Measurements from ENCODE around the gene TBX4. TPM values are rescaled to one million over a fixed set of nuclear protein-coding genes. Genes with fewer than 3 reads are reported as not detected.
"Not testable (repeated sequence)": the region's sequence is repeated elsewhere in the genome, so short reads cannot be mapped to it uniquely, and the experiment has no call there.

The TBX4 gene
- total RNA-seq, 3 donors from 2014 or later: 0.80 TPM; not detected in 2

DNA sequence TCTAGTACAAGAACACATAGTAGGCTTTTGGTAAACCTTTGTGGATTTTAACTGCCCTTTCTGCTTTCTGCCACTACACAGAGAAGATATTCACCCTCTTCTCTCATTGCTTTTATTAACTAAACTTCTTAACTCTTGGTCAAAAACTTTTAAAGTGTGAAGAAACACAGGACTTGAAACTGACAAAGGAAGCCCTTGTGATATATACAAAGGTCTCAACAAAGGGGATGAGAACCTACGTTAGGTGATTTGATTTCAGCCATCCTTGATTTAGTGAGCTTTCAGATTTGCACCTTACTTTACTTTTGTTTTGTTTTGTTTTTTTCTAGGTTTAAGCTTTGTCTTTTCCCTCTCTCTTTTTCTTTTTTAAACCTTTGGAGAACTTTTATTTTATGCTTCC is 66.9 kb downstream of the TBX4 start:
- TF ChIP-seq POLR2AphosphoS5 (IDR thresholded peaks at IDR 0.05) (no peak), POLR2A (IDR thresholded peaks at IDR 0.05) (no peak)
- TF ChIP-seq, protein P1, sequence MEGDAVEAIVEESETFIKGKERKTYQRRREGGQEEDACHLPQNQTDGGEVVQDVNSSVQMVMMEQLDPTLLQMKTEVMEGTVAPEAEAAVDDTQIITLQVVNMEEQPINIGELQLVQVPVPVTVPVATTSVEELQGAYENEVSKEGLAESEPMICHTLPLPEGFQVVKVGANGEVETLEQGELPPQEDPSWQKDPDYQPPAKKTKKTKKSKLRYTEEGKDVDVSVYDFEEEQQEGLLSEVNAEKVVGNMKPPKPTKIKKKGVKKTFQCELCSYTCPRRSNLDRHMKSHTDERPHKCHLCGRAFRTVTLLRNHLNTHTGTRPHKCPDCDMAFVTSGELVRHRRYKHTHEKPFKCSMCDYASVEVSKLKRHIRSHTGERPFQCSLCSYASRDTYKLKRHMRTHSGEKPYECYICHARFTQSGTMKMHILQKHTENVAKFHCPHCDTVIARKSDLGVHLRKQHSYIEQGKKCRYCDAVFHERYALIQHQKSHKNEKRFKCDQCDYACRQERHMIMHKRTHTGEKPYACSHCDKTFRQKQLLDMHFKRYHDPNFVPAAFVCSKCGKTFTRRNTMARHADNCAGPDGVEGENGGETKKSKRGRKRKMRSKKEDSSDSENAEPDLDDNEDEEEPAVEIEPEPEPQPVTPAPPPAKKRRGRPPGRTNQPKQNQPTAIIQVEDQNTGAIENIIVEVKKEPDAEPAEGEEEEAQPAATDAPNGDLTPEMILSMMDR (IDR thresholded peaks at IDR 0.05): no peak
- H3K9me3 ChIP-seq: no peaks in the 10 kb centered on the region
- H3K27me3 ChIP-seq: no peaks in the 10 kb centered on the region
- intact Hi-C loops (cut with DNase I; ENCODE audit: low total_unique reads): no loop called here
- DNase-seq (ENCODE audit: low spot score in 2 of 2): no peak
- no peaks in the 10 kb centered on the region for H3K36me3 ChIP-seq
- no peak overlapping the region for H3K27ac ChIP-seq
- H3K4me3 ChIP-seq: no peak overlapping the region
- no peaks in the 10 kb centered on the region for H3K4me1 ChIP-seq

DNA sequence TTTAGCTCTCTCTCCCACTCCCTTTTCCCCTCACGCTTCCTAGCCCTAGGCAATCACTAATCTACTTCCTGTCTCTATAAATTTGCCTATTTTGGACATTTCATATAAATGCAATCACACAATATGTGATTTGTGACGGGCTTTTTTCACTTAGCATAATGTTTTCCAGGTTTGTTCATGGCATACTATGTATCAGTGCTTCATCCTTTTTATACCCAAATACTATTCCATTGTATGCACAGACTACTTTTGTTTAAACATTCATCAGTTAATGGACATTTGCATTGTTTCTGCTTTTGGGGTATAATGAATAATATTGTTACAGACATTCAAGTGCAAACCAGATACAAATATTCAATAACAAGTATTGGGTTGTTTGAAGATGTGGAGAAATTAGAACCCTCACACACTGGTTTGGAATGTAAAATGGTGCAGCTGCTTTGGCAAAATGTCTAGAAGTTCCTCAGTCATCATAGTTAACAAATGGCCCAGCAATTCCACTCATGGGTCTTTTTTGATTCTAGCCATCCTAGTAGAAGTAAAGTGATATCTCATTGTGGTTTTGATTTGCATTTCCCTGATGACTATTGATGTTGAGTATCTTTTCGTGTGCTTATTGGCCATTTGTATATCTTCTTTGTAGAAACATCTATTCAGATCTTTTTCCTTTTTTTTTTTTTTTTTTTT is 67.7 kb downstream of the TBX4 start:
- H3K27ac ChIP-seq: no peak overlapping the region
- no peak overlapping the region for H3K4me3 ChIP-seq
- intact Hi-C loops (cut with DNase I; ENCODE audit: low total_unique reads): no loop called here
- no peaks in the 10 kb centered on the region for H3K36me3 ChIP-seq
- no peaks in the 10 kb centered on the region for H3K4me1 ChIP-seq
- TF ChIP-seq POLR2AphosphoS5 (IDR thresholded peaks at IDR 0.05): no peak
- TF ChIP-seq, protein P1 (IDR thresholded peaks at IDR 0.05): no peak
- no peak for TF ChIP-seq POLR2A (IDR thresholded peaks at IDR 0.05)
- no peaks in the 10 kb centered on the region for H3K9me3 ChIP-seq
- H3K27me3 ChIP-seq: no peaks in the 10 kb centered on the region
- no peak for DNase-seq (ENCODE audit: low spot score in 2 of 2)

DNA sequence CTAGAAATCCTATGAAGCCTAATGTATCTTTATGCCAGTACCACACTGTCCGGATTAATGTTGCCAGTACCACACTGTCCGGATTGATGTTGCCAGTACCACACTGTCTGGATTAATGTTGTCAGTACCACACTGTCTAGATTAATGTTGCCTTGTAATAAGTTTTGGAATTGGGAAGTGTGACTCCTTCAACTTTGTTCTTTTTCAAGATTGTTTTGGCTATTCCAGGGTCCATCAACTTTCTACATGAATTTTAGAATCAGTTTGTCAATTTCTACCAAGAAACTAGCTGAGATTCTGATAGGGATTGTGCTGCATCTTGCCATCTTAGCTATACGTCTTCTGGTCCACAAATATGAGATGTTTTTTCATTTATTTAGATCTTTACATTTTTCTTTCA is 68.7 kb downstream of the TBX4 start:
- DNase-seq (ENCODE audit: low spot score in 2 of 2): no peak
- TF ChIP-seq POLR2AphosphoS5 (IDR thresholded peaks at IDR 0.05) (no peak), POLR2A (IDR thresholded peaks at IDR 0.05) (no peak)
- TF ChIP-seq, protein P1 (IDR thresholded peaks at IDR 0.05): no peak
- H3K36me3 ChIP-seq: no peaks in the 10 kb centered on the region
- no peak overlapping the region for H3K27ac ChIP-seq
- intact Hi-C loops (cut with DNase I; ENCODE audit: low total_unique reads): no loop called here
- no peaks in the 10 kb centered on the region for H3K4me1 ChIP-seq
- no peak overlapping the region for H3K4me3 ChIP-seq
- no peaks in the 10 kb centered on the region for H3K27me3 ChIP-seq
- H3K9me3 ChIP-seq: no peaks in the 10 kb centered on the region

DNA sequence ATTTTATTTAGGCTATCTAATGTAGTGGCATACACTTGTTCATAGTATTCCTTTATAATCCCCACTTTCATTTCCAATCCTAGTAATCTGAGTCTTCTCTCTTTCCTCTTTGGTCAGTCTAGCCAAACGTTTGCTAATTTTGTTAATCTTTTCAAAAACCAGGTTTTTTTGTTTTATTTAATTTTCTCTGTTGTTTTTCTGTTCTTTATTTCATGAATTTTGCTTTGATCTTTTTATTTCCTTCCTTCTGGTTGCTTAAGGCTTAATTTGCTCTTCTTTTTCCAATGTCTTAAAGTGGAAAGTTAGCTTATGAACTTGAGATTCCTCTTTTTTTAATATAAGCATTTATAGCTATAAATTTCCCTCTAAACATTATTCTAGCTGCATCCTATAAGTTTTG is 69.9 kb downstream of the TBX4 start:
- Histone ChIP-seq H3K36me3 (no peaks in the 10 kb centered on the region), H3K27me3 (no peaks in the 10 kb centered on the region), H3K27ac (no peak overlapping the region), H3K4me1 (no peaks in the 10 kb centered on the region), H3K4me3 (no peak overlapping the region), H3K9me3 (no peaks in the 10 kb centered on the region)
- TF ChIP-seq POLR2A (IDR thresholded peaks at IDR 0.05) (no peak), POLR2AphosphoS5 (IDR thresholded peaks at IDR 0.05) (no peak)
- TF ChIP-seq, protein P1 (IDR thresholded peaks at IDR 0.05): no peak
- no peak for DNase-seq (ENCODE audit: low spot score in 2 of 2)
- intact Hi-C loops (cut with DNase I; ENCODE audit: low total_unique reads): no loop called here

DNA sequence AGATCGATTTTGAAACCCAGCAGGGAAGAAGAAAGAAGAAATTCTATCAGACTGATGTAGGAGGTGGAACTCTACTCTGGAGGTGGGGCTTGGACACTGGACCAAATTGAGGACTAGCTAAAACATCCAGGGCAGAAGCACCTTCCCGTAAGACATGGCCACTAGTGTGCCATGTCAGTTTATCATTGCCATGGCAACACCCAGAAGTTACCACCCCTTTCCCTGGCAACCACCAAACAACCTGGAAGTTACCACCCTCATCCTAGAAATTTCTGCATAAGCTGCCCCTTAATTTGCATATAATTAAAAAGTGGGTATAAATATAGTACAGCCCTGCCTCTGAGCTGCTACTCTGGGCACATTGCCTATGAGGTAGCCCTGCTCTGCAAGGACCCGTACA is 72.1 kb downstream of the TBX4 start:
- no peaks in the 10 kb centered on the region for H3K27me3 ChIP-seq
- no peak overlapping the region for H3K27ac ChIP-seq
- no peak for DNase-seq (ENCODE audit: low spot score in 2 of 2)
- H3K36me3 ChIP-seq: no peaks in the 10 kb centered on the region
- H3K4me3 ChIP-seq: no peak overlapping the region
- H3K4me1 ChIP-seq: no peaks in the 10 kb centered on the region
- TF ChIP-seq POLR2AphosphoS5 (IDR thresholded peaks at IDR 0.05) (no peak), POLR2A (IDR thresholded peaks at IDR 0.05) (no peak)
- TF ChIP-seq, protein P1 (IDR thresholded peaks at IDR 0.05): no peak
- H3K9me3 ChIP-seq: no peaks in the 10 kb centered on the region
- intact Hi-C loops (cut with DNase I; ENCODE audit: low total_unique reads): no loop called here

DNA sequence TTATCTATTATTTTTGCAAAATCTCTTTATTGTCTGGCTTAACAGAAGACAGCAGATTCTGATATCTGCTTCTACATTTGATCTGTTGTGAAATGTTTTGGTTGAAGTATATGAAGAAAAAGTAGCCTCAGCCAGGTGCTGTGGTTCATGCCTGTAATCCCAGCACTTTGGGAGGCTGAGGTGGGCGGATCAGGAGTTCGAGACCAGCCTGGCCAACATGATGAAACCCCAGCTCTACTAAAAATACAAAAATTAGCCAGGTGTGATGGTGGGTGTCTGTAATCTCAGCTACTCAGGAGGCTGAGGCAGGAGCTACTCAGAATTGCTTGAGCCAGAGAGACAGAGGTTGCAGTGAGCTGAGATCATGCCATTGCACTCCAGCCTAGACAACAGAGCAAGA is 75.2 kb downstream of the TBX4 start:
- H3K9me3 ChIP-seq; H3K4me3 ChIP-seq; H3K27ac ChIP-seq; H3K27me3 ChIP-seq; DNase-seq (ENCODE audit: low spot score in 2 of 2); intact Hi-C loops (cut with DNase I; ENCODE audit: low total_unique reads); H3K4me1 ChIP-seq; H3K36me3 ChIP-seq: not testable (repeated sequence)

All from breast epithelium (tissue), 4 donors.